H9 (cell line): ENCODE results near the gene PBX1. TPM values are rescaled to one million over a fixed set of nuclear protein-coding genes. Genes with fewer than 3 reads are reported as not detected.
A peak's percentile ranks its signal among the peaks of the same experiment; 100 is the strongest.

Source experiments
- DNase-seq: peaks from one replicate; pipeline ENCODE4 v3.0.0-alpha.2; 2017
- H2AFZ ChIP-seq: one replicate; pipeline ENCODE4 v1.6.1; 2013; ENCODE audit warnings: mild to moderate bottlenecking, low read length, control low read depth, moderate library complexity
- H2AK5ac ChIP-seq: 2 replicates; pipeline ENCODE4 v1.6.1; 2013; ENCODE audit warnings: low read length, control low read depth, mixed read lengths; ENCODE audit not compliant: insufficient read length
- H2BK120ac ChIP-seq: one replicate; pipeline ENCODE4 v1.6.1; 2013; ENCODE audit warnings: low read depth, mild to moderate bottlenecking, low read length, control low read depth, inconsistent platforms; ENCODE audit not compliant: poor library complexity, severe bottlenecking
- H2BK12ac ChIP-seq: 2 replicates; pipeline ENCODE4 v1.6.1; 2013; ENCODE audit warnings: low read length, control low read depth, mixed read lengths, low read depth; ENCODE audit not compliant: insufficient read length
- H2BK15ac ChIP-seq: 2 replicates; pipeline ENCODE4 v1.6.1; 2013; ENCODE audit warnings: low read depth, low read length, control low read depth
- H2BK20ac ChIP-seq: one replicate; pipeline ENCODE4 v1.6.1; 2013; ENCODE audit warnings: low read depth, mild to moderate bottlenecking, low read length, control low read depth, inconsistent platforms; ENCODE audit not compliant: poor library complexity, severe bottlenecking
- H2BK5ac ChIP-seq: 2 replicates; pipeline ENCODE4 v1.6.1; 2013; ENCODE audit warnings: low read length, control low read depth, mixed read lengths; ENCODE audit not compliant: insufficient read length
- H3K14ac ChIP-seq: 2 replicates; pipeline ENCODE4 v1.6.1; 2013; ENCODE audit warnings: low read length, control low read depth; ENCODE audit not compliant: insufficient read depth
- H3K18ac ChIP-seq: 2 replicates; pipeline ENCODE4 v1.6.1; 2013; ENCODE audit warnings: low read depth, mild to moderate bottlenecking, mixed read lengths, low read length, control low read depth; ENCODE audit not compliant: insufficient read length
- H3K23ac ChIP-seq: 2 replicates; pipeline ENCODE4 v1.6.1; 2013; ENCODE audit warnings: low read length, control low read depth, mixed read lengths, low read depth; ENCODE audit not compliant: insufficient read length
- H3K23me2 ChIP-seq: 2 replicates; pipeline ENCODE4 v1.6.1; 2013; ENCODE audit warnings: low read depth, mild to moderate bottlenecking, mixed read lengths, low read length, control low read depth; ENCODE audit not compliant: insufficient read length, poor library complexity, severe bottlenecking
- H3K27ac ChIP-seq: 2 replicates; pipeline ENCODE4 v1.5.1; 2013; ENCODE audit warnings: low read length, control low read depth, mixed read lengths, low read depth; ENCODE audit not compliant: insufficient read length
- H3K27me3 ChIP-seq: 2 replicates; pipeline ENCODE4 v1.6.1; 2013; ENCODE audit warnings: low read length, control low read depth, inconsistent platforms; ENCODE audit not compliant: insufficient read depth
- H3K4ac ChIP-seq: 2 replicates; pipeline ENCODE4 v1.6.1; 2013; ENCODE audit warnings: low read depth, mild to moderate bottlenecking, control low read depth, inconsistent platforms, low read length, moderate library complexity
- H3K4me1 ChIP-seq: 2 replicates; pipeline ENCODE4 v1.6.1; 2013; ENCODE audit warnings: low read length, control low read depth, inconsistent platforms; ENCODE audit not compliant: insufficient read depth
- H3K4me2 ChIP-seq: 2 replicates; pipeline ENCODE4 v1.6.1; 2013; ENCODE audit warnings: low read length, control low read depth, mixed read lengths; ENCODE audit not compliant: insufficient read length, insufficient read depth
- H3K56ac ChIP-seq: 2 replicates; pipeline ENCODE4 v1.6.1; 2013; ENCODE audit warnings: low read depth, mild to moderate bottlenecking, mixed read lengths, low read length, control low read depth; ENCODE audit not compliant: insufficient read length
- H3K79me1 ChIP-seq: 2 replicates; pipeline ENCODE4 v1.6.1; 2013; ENCODE audit warnings: low read depth, mild to moderate bottlenecking, moderate library complexity, low read length, control low read depth, inconsistent platforms; ENCODE audit not compliant: insufficient read depth, poor library complexity, severe bottlenecking
- H3K79me2 ChIP-seq: 2 replicates; pipeline ENCODE4 v1.6.1; 2013; ENCODE audit warnings: low read length, control low read depth, inconsistent platforms; ENCODE audit not compliant: insufficient read depth
- H3K9ac ChIP-seq: 2 replicates; pipeline ENCODE4 v1.6.1; 2013; ENCODE audit warnings: low read length, control low read depth, mixed read lengths; ENCODE audit not compliant: insufficient read length; ENCODE audit errors: extremely low read depth
- H3K9me3 ChIP-seq: one replicate; pipeline ENCODE4 v1.6.1; 2013; ENCODE audit warnings: low read depth, low read length, inconsistent platforms; ENCODE audit not compliant: control insufficient read depth
- H3T11ph ChIP-seq: one replicate; pipeline ENCODE4 v1.6.1; 2013; ENCODE audit warnings: mild to moderate bottlenecking, low read length, control low read depth, inconsistent platforms
- H4K20me1 ChIP-seq: one replicate; pipeline ENCODE4 v1.6.1; 2013; ENCODE audit not compliant: control insufficient read depth, insufficient read length, insufficient read depth
- H4K5ac ChIP-seq: 2 replicates; pipeline ENCODE4 v1.6.1; 2013; ENCODE audit warnings: low read depth, mild to moderate bottlenecking, mixed read lengths, low read length, control low read depth; ENCODE audit not compliant: insufficient read length
- H4K8ac ChIP-seq: replicated peaks from 2 replicates; pipeline ENCODE4 v1.6.1; 2013; ENCODE audit warnings: low read length, control low read depth, mixed read lengths, low read depth; ENCODE audit not compliant: insufficient read length
- H4K91ac ChIP-seq: 2 replicates; pipeline ENCODE4 v1.6.1; 2013; ENCODE audit warnings: low read depth, mild to moderate bottlenecking, moderate library complexity, mixed read lengths, low read length, control low read depth; ENCODE audit not compliant: insufficient read length
- H3K27ac Mint-ChIP-seq, 3 experiments: 2 replicates in 2 of 3; 3 replicates in 1 of 3; pipeline ENCODE4 v1.8.0; 2020 to 2021; ENCODE audit warnings: mixed read lengths in 3 of 3, mild to moderate bottlenecking in 1 of 3, moderate library complexity in 1 of 3
- H3K27me3 Mint-ChIP-seq: 2 replicates; pipeline ENCODE4 v1.8.0; 2021; ENCODE audit warnings: low read depth, mild to moderate bottlenecking, moderate library complexity, mixed read lengths
- H3K36me3 Mint-ChIP-seq, 3 experiments: 2 replicates in 2 of 3; 3 replicates in 1 of 3; pipeline ENCODE4 v1.8.0; 2020 to 2021; ENCODE audit warnings: low read depth in 3 of 3, mixed read lengths in 3 of 3; ENCODE audit not compliant: insufficient read depth in 1 of 3
- H3K4me1 Mint-ChIP-seq, 2 experiments: 2 replicates each; pipeline ENCODE4 v1.8.0; 2020; ENCODE audit warnings: mixed read lengths in 2 of 2
- H3K4me3 Mint-ChIP-seq, 2 experiments: 2 replicates in 1 of 2; 3 replicates in 1 of 2; pipeline ENCODE4 v1.8.0; 2020 to 2021; ENCODE audit warnings: mild to moderate bottlenecking in 2 of 2, mixed read lengths in 2 of 2, moderate library complexity in 1 of 2
- H3K9me3 Mint-ChIP-seq, 2 experiments: 2 replicates in 1 of 2; 3 replicates in 1 of 2; pipeline ENCODE4 v1.8.0; 2020; ENCODE audit warnings: mild to moderate bottlenecking in 2 of 2, mixed read lengths in 2 of 2, moderate library complexity in 1 of 2
- WGBS: extraction: QIAGEN DNeasy Blood & Tissue Kit; methylation state at CpG from one replicate; pipeline ENCODE4 v1.1.7; 2013; ENCODE audit warnings: missing lambda C conversion rate, low lambda C conversion rate, mixed read lengths; ENCODE audit not compliant: insufficient read length; ENCODE audit errors: extremely low coverage; 5-methylcytosine and 5-hydroxymethylcytosine counted together
- total RNA-seq: library from RNA; stranded (reverse); gene quantifications from 2 replicates; pipeline ENCODE4 v1.2.1, GENCODE V29; 2021
- TF ChIP-seq, protein P1 (sequence below): fragments of 200-600 bp; sonication (generic); conservative IDR thresholded peaks from 3 replicates; pipeline ENCODE4 v1.8.0; 2021; ENCODE audit warnings: antibody characterized with exemption, mild to moderate bottlenecking

The PBX1 gene
- total RNA-seq, 1 experiment from 2014 or later = 142 TPM

DNA sequence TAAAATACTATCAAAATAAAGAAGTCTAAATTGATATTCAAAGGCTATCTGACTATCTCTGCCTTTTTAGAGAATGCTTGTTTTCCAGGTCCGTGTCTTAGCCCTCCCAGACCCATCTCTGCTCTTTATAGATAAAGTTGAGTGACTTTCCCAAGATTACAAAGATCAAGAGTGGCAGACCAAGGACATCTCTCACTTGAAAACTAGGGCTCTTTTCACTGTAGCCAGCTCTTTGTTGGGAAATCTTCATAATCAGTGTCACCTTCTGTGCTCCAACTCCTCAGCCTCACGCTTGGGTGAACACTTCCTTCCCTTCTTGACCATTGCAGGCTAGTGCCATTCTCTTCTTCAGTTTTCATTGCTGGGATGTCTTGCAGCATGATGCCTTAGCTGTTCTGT is 211.1 kb downstream of the PBX1 start:
- no peak overlapping the region for H4K8ac ChIP-seq
- H3K27me3 Mint-ChIP-seq = no peaks in the 10 kb centered on the region
- no peak overlapping the region for H3T11ph ChIP-seq
- no peak overlapping the region for H2AK5ac ChIP-seq
- H3K27ac Mint-ChIP-seq = peak overlapping the region in 1 of 3 experiments; percentile 69; a peak in 1 of 7 replicates
- H4K5ac ChIP-seq = no peak overlapping the region
- peaks cover 6% of the 10 kb centered on the region for H3K79me1 ChIP-seq
- H3K4ac ChIP-seq = no peak overlapping the region
- H3K4me2 ChIP-seq = no peak overlapping the region
- H3K9me3 ChIP-seq = no peaks in the 10 kb centered on the region
- no peak overlapping the region for H3K4me3 Mint-ChIP-seq
- H2BK20ac ChIP-seq = no peak overlapping the region
- no peak overlapping the region for H3K14ac ChIP-seq
- no peak overlapping the region for H3K23ac ChIP-seq
- TF ChIP-seq, protein P1, sequence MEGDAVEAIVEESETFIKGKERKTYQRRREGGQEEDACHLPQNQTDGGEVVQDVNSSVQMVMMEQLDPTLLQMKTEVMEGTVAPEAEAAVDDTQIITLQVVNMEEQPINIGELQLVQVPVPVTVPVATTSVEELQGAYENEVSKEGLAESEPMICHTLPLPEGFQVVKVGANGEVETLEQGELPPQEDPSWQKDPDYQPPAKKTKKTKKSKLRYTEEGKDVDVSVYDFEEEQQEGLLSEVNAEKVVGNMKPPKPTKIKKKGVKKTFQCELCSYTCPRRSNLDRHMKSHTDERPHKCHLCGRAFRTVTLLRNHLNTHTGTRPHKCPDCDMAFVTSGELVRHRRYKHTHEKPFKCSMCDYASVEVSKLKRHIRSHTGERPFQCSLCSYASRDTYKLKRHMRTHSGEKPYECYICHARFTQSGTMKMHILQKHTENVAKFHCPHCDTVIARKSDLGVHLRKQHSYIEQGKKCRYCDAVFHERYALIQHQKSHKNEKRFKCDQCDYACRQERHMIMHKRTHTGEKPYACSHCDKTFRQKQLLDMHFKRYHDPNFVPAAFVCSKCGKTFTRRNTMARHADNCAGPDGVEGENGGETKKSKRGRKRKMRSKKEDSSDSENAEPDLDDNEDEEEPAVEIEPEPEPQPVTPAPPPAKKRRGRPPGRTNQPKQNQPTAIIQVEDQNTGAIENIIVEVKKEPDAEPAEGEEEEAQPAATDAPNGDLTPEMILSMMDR = no peak
- H3K9ac ChIP-seq = no peak overlapping the region
- peaks cover 48 to 58% of the 10 kb centered on the region in 2 experiments for H3K4me1 Mint-ChIP-seq
- H3K79me2 ChIP-seq = no peaks in the 10 kb centered on the region; the same call in 1 of the 2 replicates
- no peak overlapping the region for H2AFZ ChIP-seq
- no peaks in the 10 kb centered on the region for H3K9me3 Mint-ChIP-seq
- H3K36me3 Mint-ChIP-seq = peaks cover 0 to 3% (median 0%) of the 10 kb centered on the region in 3 experiments; a peak in 3 of 7 replicates
- no peak overlapping the region for H3K56ac ChIP-seq
- no peak overlapping the region for H2BK5ac ChIP-seq
- no peak overlapping the region for H2BK120ac ChIP-seq
- H4K91ac ChIP-seq = no peak overlapping the region
- no peak overlapping the region for H2BK15ac ChIP-seq
- no peaks in the 10 kb centered on the region for H4K20me1 ChIP-seq
- H3K18ac ChIP-seq = no peak overlapping the region
- no peak overlapping the region for H3K27ac ChIP-seq
- no peaks in the 10 kb centered on the region for H3K23me2 ChIP-seq
- DNase-seq = no peak
- no CpG with 5 or more reads among the region's 2 CpGs for WGBS
- no peaks in the 10 kb centered on the region; the same call in 1 of the 2 replicates for H3K4me1 ChIP-seq
- no peaks in the 10 kb centered on the region for H3K27me3 ChIP-seq
- H2BK12ac ChIP-seq = no peak overlapping the region
